OCI-LY1 (cell line): ENCODE results near the gene ALS2CL.

Experiments used
- EZH2 ChIP-seq: fragments of 200-600 bp; sonication (generic), shearing (Covaris generic); IDR thresholded peaks from 2 replicates; pipeline ENCODE4 v1.8.0; 2017; ENCODE audit warnings: borderline replicate concordance, mixed run types, mild to moderate bottlenecking, antibody characterized with exemption, low read length, moderate library complexity, mixed read lengths
- TF ChIP-seq, protein P1 (sequence below): fragments of 200-600 bp; sonication (generic), shearing (Covaris generic); IDR thresholded peaks from 2 replicates; pipeline ENCODE4 v1.5.1; 2017; ENCODE audit warnings: mild to moderate bottlenecking, antibody characterized with exemption, low read length, moderate library complexity, mixed read lengths

DNA sequence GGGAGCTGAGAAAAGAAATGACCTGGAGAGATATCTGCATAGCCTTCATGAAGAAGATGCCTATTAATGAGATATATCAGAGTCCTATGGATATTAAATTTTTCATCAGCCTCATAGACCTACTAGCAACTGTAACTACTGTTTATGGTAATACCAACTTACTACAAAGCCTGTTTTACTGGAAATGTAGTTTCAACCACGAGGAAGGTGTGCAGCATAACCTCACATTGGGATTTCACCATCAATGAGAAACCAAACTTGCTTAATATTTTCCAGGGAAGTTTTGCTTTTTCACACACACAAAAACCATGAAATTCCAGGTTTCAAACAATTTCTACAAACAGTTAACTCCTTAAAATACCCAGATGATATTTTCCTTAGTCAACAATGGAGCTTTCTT lies 49.8 kb downstream of the ALS2CL start:
- TF ChIP-seq, protein P1, sequence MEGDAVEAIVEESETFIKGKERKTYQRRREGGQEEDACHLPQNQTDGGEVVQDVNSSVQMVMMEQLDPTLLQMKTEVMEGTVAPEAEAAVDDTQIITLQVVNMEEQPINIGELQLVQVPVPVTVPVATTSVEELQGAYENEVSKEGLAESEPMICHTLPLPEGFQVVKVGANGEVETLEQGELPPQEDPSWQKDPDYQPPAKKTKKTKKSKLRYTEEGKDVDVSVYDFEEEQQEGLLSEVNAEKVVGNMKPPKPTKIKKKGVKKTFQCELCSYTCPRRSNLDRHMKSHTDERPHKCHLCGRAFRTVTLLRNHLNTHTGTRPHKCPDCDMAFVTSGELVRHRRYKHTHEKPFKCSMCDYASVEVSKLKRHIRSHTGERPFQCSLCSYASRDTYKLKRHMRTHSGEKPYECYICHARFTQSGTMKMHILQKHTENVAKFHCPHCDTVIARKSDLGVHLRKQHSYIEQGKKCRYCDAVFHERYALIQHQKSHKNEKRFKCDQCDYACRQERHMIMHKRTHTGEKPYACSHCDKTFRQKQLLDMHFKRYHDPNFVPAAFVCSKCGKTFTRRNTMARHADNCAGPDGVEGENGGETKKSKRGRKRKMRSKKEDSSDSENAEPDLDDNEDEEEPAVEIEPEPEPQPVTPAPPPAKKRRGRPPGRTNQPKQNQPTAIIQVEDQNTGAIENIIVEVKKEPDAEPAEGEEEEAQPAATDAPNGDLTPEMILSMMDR: no peak
- no peak for TF ChIP-seq EZH2
